HepG2 (cell line): ENCODE data around the gene IER2. TPM values are rescaled to one million over a fixed set of nuclear protein-coding genes. Genes with fewer than 3 reads are reported as not detected.
A peak's percentile ranks its signal among the peaks of the same experiment; 100 is the strongest.

Source experiments
- ATAD3A ChIP-seq: sonication (generic); formaldehyde crosslinking; IDR thresholded peaks from 2 replicates; pipeline ENCODE4 v1.4.0; 2020; ENCODE audit warnings: missing genetic modification reagents
- CREM ChIP-seq, 2 experiments: sonication (generic) in 1 of 2; formaldehyde crosslinking in 1 of 2; IDR thresholded peaks; 2 replicates each; pipeline versions ENCODE4 v1.4.0 to v1.6.1; 2016 to 2020; ENCODE audit warnings: antibody characterized with exemption in 1 of 2, mild to moderate bottlenecking in 1 of 2, missing genetic modification reagents in 1 of 2
- GATA4 ChIP-seq: sonication (generic); IDR thresholded peaks from 2 replicates; pipeline ENCODE4 v1.6.1; 2016; ENCODE audit warnings: antibody characterized with exemption, low read depth, borderline replicate concordance
- IKZF5 ChIP-seq: IDR thresholded peaks from 2 replicates; pipeline ENCODE4 v1.6.1; 2018; ENCODE audit warnings: missing genetic modification reagents, mild to moderate bottlenecking, missing compliant biosample characterization
- MIER3 ChIP-seq: IDR thresholded peaks from 2 replicates; pipeline ENCODE4 v1.6.1; 2016; ENCODE audit warnings: missing compliant biosample characterization, borderline replicate concordance
- MLX ChIP-seq: IDR thresholded peaks from 2 replicates; pipeline ENCODE4 v1.6.1; 2016
- MLXIP ChIP-seq: sonication (generic); formaldehyde crosslinking; IDR thresholded peaks from 2 replicates; pipeline ENCODE4 v1.9.0; 2021; ENCODE audit warnings: missing genetic modification reagents, borderline replicate concordance
- PHF21A ChIP-seq: sonication (generic); formaldehyde crosslinking; IDR thresholded peaks from 2 replicates; pipeline ENCODE4 v1.5.0; 2020; ENCODE audit warnings: mild to moderate bottlenecking, missing genetic modification reagents
- RARA ChIP-seq: IDR thresholded peaks from 2 replicates; pipeline ENCODE4 v1.6.1; 2016; ENCODE audit warnings: missing genetic modification reagents, missing compliant biosample characterization
- RERE ChIP-seq: IDR thresholded peaks from 2 replicates; pipeline ENCODE4 v1.6.1; 2016; ENCODE audit warnings: low read depth, missing genetic modification reagents, missing compliant biosample characterization
- SATB2 ChIP-seq: sonication (generic); formaldehyde crosslinking; IDR thresholded peaks from 2 replicates; pipeline ENCODE4 v1.5.0; 2020; ENCODE audit warnings: missing genetic modification reagents
- SOX5 ChIP-seq: IDR thresholded peaks from 2 replicates; pipeline ENCODE4 v1.6.1; 2016; ENCODE audit warnings: borderline replicate concordance
- ZBTB7B ChIP-seq: sonication (generic); formaldehyde crosslinking; IDR thresholded peaks from 2 replicates; pipeline ENCODE4 v1.4.0; 2020; ENCODE audit warnings: missing genetic modification reagents
- ZFP36L2 ChIP-seq: sonication (generic); formaldehyde crosslinking; IDR thresholded peaks from 2 replicates; pipeline ENCODE4 v1.4.0; 2020; ENCODE audit warnings: missing genetic modification reagents
- ZNF674 ChIP-seq: sonication (generic); formaldehyde crosslinking; IDR thresholded peaks from 2 replicates; pipeline ENCODE4 v1.5.0; 2020; ENCODE audit warnings: low read depth, mild to moderate bottlenecking, missing genetic modification reagents
- ZNF770 ChIP-seq: sonication (generic); formaldehyde crosslinking; IDR thresholded peaks from 2 replicates; pipeline ENCODE4 v1.5.0; 2020; ENCODE audit warnings: mild to moderate bottlenecking, missing genetic modification reagents
- polyA plus RNA-seq, 8 experiments: library from polyadenylated mRNA; depleted of rRNA in 3 of 8; stranded (reverse) in 7 of 8; unstranded in 1 of 8; fragments of >200 nt; fragmentation: Illumina TruSeq in 4 of 8; extraction: Trizol in 4 of 8; gene quantifications; 2 replicates each; pipeline versions ENCODE4 v1.2.1 to v1.2.3, GENCODE V29; 2011 to 2016; ENCODE audit warnings: low read depth in 4 of 8, missing spikeins in 1 of 8, mixed read lengths in 1 of 8; ENCODE audit not compliant: insufficient read depth in 1 of 8
- total RNA-seq, 5 experiments: library from RNA; depleted of rRNA; stranded (reverse); fragments of >200 nt; fragmentation: Illumina TruSeq; extraction: Trizol; gene quantifications; 2 replicates each; pipeline ENCODE4 v1.2.3, GENCODE V29; 2016; ENCODE audit warnings: low read depth in 1 of 5

Gene IER2
- total and polyA plus RNA-seq, 2 of the 13 experiments (the other 11 are each of a cell fraction or from before 2014, with no cell fraction given) = 10.1 to 14.3 TPM

GRCh38 chr19:13155472-13156359 is 5.5 kb downstream of the IER2 start (continued):
- no peak; the same call in 1 of the 2 replicates for TF ChIP-seq MLX
- no peak; the same call in 1 of the 2 replicates for TF ChIP-seq IKZF5 (CRISPR knock-in tag)
- TF ChIP-seq CREM (IDR thresholded peaks at IDR 0.05) = no peak
- TF ChIP-seq CREM (CRISPR knock-in tag; IDR thresholded peaks at IDR 0.05) = no peak
- peak; percentile 92 for TF ChIP-seq RARA
- no peak for TF ChIP-seq ZFP36L2 (CRISPR knock-in tag)
- no peak for TF ChIP-seq MIER3 (CRISPR knock-in tag)
- TF ChIP-seq ATAD3A (CRISPR knock-in tag) = no peak
- TF ChIP-seq SOX5 (CRISPR knock-in tag) = peak; percentile 64; the same call in 1 of the 2 replicates
- TF ChIP-seq ZNF770 = no peak
- TF ChIP-seq ZNF674 = no peak
- TF ChIP-seq RERE (CRISPR knock-in tag) = no peak
- TF ChIP-seq PHF21A (CRISPR knock-in tag) = peak; percentile 67
- TF ChIP-seq GATA4 = no peak
- TF ChIP-seq SATB2 = no peak
- no peak for TF ChIP-seq MLXIP
- TF ChIP-seq ZBTB7B (CRISPR knock-in tag) = peak; percentile 54; the same call in 1 of the 2 replicates
